IgD-negative memory B cell (primary cell): ENCODE measurements around the gene SNX22. TPM values are rescaled to one million over a fixed set of nuclear protein-coding genes. Genes with fewer than 3 reads are reported as not detected.

ENCODE experiments used
- H3K27ac Mint-ChIP-seq, 3 donors: one replicate each; pipeline ENCODE4 v1.8.0; 2020 to 2022; ENCODE audit warnings: mild to moderate bottlenecking in 3 of 3, mixed read lengths in 3 of 3, moderate library complexity in 1 of 3
- H3K27me3 Mint-ChIP-seq: one replicate; pipeline ENCODE4 v1.8.0; 2021; ENCODE audit warnings: mixed read lengths
- H3K36me3 Mint-ChIP-seq: one replicate; pipeline ENCODE4 v1.8.0; 2020; ENCODE audit warnings: mild to moderate bottlenecking, mixed read lengths
- H3K4me1 Mint-ChIP-seq, 3 donors: one replicate each; pipeline ENCODE4 v1.8.0; 2020 to 2022; ENCODE audit warnings: mixed read lengths in 3 of 3, mild to moderate bottlenecking in 1 of 3
- H3K4me3 Mint-ChIP-seq, 4 donors: one replicate each; pipeline ENCODE4 v1.8.0; 2020 to 2022; ENCODE audit warnings: mild to moderate bottlenecking in 4 of 4, mixed read lengths in 4 of 4, moderate library complexity in 3 of 4
- H3K9me3 Mint-ChIP-seq, 3 donors: one replicate each; pipeline ENCODE4 v1.8.0; 2020 to 2021; ENCODE audit warnings: mixed read lengths in 3 of 3, mild to moderate bottlenecking in 1 of 3
- polyA plus RNA-seq: library from polyadenylated mRNA; unstranded; fragments of 300-500 nt; fragmentation: Illumina TruSeq; gene quantifications from one replicate; pipeline ENCODE4 v1.2.3, GENCODE V29; 2021

SNX22 gene
- polyA plus RNA-seq, 1 donor from 2014 or later: 55.3 TPM

DNA sequence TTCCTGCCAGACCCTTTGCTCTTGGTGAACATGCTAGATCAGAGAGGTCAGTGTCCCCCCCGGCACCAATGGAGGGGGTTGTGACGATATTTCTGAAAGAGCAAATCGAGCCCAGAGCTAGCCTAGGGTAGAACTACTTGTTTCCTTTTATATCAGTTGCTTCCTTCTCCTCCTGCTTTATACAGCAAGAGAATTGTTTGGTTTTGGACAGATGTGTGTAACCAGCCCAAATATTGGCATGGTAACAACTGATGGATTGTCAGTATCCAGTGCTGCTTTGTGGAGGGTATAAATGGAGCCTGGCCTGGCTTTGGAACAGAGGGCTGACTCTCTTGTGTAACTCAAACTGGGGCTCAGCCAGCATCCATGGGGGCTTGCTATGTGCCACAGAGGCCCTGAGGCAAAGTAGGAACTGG, 28.6 kb upstream of the SNX22 start:
- peaks cover 2% of the 10 kb centered on the region for H3K36me3 Mint-ChIP-seq
- peaks cover 0 to 1% (median 0%) of the 10 kb centered on the region in 3 donors for H3K4me1 Mint-ChIP-seq
- no peaks in the 10 kb centered on the region for H3K27me3 Mint-ChIP-seq
- no peaks in the 10 kb centered on the region for H3K9me3 Mint-ChIP-seq
- H3K27ac Mint-ChIP-seq: no peak overlapping the region
- H3K4me3 Mint-ChIP-seq: no peak overlapping the region

DNA sequence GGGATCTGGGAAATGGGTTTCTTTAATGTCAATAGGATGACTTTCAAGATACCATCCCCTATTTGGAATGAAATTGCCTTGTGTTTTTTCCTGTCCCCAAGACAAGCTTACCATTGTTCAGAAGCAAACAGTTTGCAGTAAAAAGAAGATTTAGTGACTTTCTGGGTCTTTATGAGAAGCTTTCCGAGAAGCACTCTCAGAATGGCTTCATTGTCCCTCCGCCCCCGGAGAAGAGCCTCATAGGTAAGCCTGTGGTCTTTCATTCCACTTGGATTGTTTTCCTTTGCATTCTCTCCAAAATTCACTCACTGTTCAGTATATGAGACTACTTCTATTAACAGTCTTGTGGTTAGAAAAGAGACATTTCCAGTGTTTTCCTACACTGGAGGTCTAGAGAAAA, 25.6 kb upstream of the SNX22 start:
- Mint-ChIP-seq H3K36me3 (peaks cover 2% of the 10 kb centered on the region), H3K4me1 (peaks cover 0 to 1% (median 0%) of the 10 kb centered on the region in 3 donors), H3K4me3 (no peak overlapping the region), H3K27ac (no peak overlapping the region), H3K9me3 (no peaks in the 10 kb centered on the region), H3K27me3 (no peaks in the 10 kb centered on the region)

DNA sequence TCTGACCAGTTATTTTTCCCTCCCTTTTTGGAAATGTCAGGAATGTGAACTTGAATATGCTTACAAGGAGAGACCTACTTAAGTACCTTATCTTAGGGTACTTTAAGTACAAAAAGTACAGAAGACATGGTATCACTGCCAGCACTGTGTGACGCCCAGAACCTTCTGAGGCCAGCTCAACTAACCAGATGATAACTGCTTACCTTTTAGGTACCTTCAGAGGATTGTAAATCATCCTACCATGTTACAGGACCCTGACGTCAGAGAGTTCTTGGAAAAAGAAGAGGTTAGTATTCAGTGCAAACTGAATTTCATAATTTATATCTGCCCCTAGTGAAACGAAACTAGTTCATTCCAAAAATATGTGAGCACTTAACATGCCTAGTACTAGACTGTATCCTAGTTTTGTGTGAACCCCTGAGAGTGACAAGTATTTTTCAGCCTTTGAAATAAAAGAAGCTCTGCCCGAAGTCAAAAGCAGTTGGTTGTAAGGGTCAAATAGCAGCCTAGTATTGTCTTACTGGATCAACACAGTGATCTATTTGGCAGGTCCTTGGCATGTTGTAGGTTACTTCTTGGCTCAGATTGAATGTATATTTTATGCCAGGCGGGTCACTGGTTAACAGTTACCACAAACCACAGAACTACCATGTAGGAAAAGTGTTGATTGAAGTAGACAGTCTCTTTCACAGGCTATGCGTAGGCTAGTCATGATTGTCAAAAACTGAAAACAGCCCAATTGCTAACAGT, 23.8 kb upstream of the SNX22 start:
- Mint-ChIP-seq H3K9me3 (no peaks in the 10 kb centered on the region), H3K27ac (peak overlapping the region in 1 of 3 donors; percentile 74), H3K4me3 (no peak overlapping the region), H3K27me3 (no peaks in the 10 kb centered on the region), H3K36me3 (peaks cover 2% of the 10 kb centered on the region), H3K4me1 (no peaks in the 10 kb centered on the region)

DNA sequence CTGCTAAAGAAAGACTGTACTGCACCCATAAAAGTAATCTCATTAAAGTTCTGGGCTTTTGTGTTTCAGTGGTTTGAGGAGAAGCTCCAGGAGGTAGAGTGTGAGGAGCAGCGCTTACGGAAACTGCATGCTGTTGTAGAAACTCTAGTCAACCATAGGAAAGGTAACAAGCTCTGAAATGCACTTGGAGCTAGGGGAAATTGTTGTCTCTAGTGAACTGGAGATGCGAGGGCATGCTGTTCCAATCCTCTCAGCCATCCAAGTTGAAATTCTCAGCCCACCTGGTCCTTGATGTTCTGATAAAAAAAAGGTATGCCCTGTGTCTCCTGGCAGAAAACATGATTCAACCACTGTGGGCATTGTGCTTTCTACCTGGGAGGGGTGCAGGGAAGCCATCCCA, 21.4 kb upstream of the SNX22 start:
- H3K4me3 Mint-ChIP-seq: no peak overlapping the region
- H3K36me3 Mint-ChIP-seq: peaks cover 3% of the 10 kb centered on the region
- H3K27me3 Mint-ChIP-seq: no peaks in the 10 kb centered on the region
- H3K4me1 Mint-ChIP-seq: no peaks in the 10 kb centered on the region
- H3K9me3 Mint-ChIP-seq: no peaks in the 10 kb centered on the region
- no peak overlapping the region for H3K27ac Mint-ChIP-seq

DNA sequence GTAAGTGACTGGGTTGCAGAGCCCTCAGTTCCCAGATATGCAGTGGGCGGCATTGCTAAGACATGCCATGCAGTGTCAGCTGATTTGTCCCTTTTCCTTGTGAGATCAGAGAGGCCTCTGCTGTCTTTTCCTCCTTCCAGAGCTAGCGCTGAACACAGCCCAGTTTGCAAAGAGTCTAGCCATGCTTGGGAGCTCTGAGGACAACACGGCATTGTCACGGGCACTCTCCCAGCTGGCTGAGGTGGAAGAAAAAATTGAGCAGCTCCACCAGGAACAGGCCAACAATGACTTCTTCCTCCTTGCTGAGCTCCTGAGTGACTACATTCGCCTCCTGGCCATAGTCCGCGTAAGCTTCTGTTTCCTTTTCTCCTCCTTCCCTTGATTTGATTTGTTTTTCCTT, 20.0 kb upstream of the SNX22 start:
- H3K4me1 Mint-ChIP-seq: peaks cover 0 to 2% (median 2%) of the 10 kb centered on the region in 3 donors
- H3K36me3 Mint-ChIP-seq: peaks cover 3% of the 10 kb centered on the region
- H3K27ac Mint-ChIP-seq: peak overlapping the region in 1 of 3 donors; percentile 17
- H3K9me3 Mint-ChIP-seq: no peaks in the 10 kb centered on the region
- H3K27me3 Mint-ChIP-seq: no peaks in the 10 kb centered on the region
- H3K4me3 Mint-ChIP-seq: no peak overlapping the region

DNA sequence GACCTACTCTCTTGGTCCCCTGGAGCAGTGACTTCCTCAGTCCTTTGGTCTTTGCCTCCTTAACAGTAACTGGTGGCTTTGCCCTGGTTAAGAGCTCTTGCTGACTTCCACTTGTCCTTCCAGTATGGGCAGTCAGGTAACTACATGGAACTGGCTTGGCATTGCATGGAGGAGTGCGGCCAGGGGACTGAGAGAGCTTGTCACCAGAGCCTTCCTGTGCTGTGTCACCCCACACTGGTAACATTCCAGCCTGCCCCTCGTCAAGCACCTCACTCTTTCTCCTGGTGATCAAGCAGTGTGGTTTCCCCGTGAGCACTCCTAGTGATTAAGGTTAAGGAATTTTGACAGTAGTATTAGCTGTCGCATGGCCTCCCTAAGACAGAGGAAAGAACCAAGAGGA, 19.3 kb upstream of the SNX22 start:
- Mint-ChIP-seq H3K9me3 (no peaks in the 10 kb centered on the region), H3K27me3 (no peaks in the 10 kb centered on the region), H3K4me1 (peaks cover 4 to 8% (median 5%) of the 10 kb centered on the region in 3 donors), H3K36me3 (peaks cover 3% of the 10 kb centered on the region), H3K4me3 (no peak overlapping the region), H3K27ac (peak overlapping the region in 1 of 3 donors; percentile 59)

DNA sequence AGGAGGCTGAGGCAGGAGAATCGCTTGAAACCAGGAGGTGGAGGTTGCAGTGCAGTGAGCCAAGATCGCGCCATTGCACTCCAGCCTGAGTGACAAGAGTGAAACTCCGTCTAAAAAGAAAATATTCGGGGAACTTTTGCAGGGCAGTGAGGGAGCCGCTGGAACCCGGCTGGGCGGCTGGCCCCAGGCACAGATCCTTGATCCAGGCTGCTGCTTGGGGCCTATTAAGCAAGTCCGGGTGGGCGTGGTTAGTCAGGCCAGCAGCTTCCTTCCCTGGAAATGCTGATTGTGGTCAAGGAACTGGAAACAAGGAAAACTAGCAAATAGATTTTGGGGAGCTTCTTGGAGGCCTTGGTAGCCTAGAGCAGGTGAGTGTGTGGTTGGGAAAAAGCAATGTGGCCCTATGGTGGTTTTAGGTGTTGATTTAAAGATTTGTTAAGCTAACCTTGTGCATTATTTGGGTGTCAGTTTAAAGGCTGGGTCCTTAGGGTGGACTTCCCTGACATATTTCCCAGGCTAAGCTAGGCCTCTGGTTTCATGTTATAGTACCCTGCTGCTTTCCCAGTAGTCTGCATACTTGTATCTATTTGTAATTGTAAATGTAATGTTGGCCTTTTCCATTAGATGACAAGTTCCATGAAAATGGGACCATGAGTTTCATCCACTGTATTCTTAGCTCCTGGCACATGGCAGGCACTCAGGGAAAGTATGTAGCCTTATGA, 17.7 kb upstream of the SNX22 start:
- no peaks in the 10 kb centered on the region for H3K9me3 Mint-ChIP-seq
- H3K27ac Mint-ChIP-seq: peak overlapping the region in 1 of 3 donors; percentile 74
- peaks cover 9 to 15% (median 12%) of the 10 kb centered on the region in 3 donors for H3K4me1 Mint-ChIP-seq
- peaks cover 1% of the 10 kb centered on the region for H3K36me3 Mint-ChIP-seq
- H3K4me3 Mint-ChIP-seq: no peak overlapping the region
- H3K27me3 Mint-ChIP-seq: no peaks in the 10 kb centered on the region

DNA sequence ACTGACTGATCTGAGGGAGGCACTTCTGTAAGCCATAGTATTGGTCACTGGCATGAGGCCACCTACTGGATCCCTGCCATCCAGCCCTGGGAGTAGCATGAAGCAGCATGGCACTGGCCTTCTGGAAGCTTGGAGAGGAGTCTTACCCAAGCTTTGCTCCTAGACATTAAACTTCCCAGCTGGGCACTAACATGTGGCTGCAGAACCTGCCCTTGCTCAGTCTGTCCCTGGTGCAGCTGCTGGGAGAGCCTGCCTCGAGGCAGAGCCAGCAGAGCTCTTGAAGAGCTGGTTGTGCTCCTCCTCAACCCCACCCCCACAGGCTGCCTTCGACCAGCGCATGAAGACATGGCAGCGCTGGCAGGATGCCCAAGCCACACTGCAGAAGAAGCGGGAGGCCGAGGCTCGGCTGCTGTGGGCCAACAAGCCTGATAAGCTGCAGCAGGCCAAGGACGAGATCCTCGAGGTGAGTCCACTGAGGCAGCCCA, 17.1 kb upstream of the SNX22 start:
- H3K4me3 Mint-ChIP-seq: no peak overlapping the region
- peaks cover 1% of the 10 kb centered on the region for H3K36me3 Mint-ChIP-seq
- H3K9me3 Mint-ChIP-seq: no peaks in the 10 kb centered on the region
- no peak overlapping the region for H3K27ac Mint-ChIP-seq
- H3K4me1 Mint-ChIP-seq: peaks cover 9 to 15% (median 12%) of the 10 kb centered on the region in 3 donors
- no peaks in the 10 kb centered on the region for H3K27me3 Mint-ChIP-seq

DNA sequence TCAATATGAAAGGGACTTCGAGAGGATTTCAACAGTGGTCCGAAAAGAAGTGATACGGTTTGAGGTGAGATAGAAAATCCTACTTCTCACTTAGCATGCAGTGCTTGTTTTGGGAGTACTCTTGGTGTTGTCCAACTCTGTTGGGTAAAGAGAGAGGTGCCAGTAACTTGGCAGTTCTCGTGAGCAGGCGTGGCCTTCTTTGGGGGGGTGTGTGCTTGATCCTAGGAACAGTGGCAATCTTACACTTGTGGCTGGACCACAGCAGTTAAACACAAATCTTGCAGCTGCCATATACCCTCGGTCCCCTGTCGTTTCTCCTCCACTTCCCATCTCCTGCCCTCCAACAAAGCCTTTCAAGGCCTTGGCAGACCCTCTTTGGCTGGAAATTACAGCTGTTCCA, 15.2 kb upstream of the SNX22 start:
- peak overlapping the region in 2 of 3 donors; percentile 2 to 85 for H3K27ac Mint-ChIP-seq
- peaks cover 9 to 15% (median 12%) of the 10 kb centered on the region in 3 donors for H3K4me1 Mint-ChIP-seq
- H3K4me3 Mint-ChIP-seq: no peak overlapping the region
- no peaks in the 10 kb centered on the region for H3K27me3 Mint-ChIP-seq
- peaks cover 1% of the 10 kb centered on the region for H3K36me3 Mint-ChIP-seq
- no peaks in the 10 kb centered on the region for H3K9me3 Mint-ChIP-seq

DNA sequence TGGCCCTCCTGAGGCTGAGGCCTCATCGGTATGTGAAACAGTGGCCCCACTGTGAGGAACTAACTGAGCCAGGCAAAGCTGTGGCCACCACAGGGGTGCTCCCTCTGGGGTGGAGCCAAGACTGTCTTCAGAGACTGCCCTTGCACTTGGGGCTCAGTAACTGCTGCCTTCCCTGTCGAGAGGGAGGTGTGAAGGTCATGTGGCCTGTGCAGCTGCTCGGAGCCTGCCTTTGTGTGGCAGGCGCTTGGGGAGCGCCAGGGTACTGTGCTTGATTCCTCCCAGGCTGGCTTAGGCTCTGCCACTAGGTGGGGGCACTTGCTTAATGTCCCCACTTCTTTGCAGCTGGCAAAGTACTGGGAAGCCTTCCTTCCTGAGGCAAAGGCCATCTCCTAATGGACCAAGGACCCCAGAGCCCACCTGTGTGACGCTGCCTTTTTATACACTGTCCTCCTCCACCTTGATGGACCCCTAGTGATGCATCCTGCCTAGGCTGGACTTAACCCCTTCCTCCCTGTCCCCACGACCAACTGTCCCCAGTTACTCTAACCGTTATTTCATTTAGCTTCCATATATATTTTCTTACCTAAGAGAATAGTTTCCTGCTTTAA, 14.2 kb upstream of the SNX22 start:
- Mint-ChIP-seq H3K4me3 (no peak overlapping the region), H3K36me3 (peaks cover 1% of the 10 kb centered on the region), H3K27ac (peak overlapping the region in 2 of 3 donors; percentile 2 to 71), H3K9me3 (no peaks in the 10 kb centered on the region), H3K27me3 (no peaks in the 10 kb centered on the region), H3K4me1 (peaks cover 9 to 19% (median 12%) of the 10 kb centered on the region in 3 donors)

DNA sequence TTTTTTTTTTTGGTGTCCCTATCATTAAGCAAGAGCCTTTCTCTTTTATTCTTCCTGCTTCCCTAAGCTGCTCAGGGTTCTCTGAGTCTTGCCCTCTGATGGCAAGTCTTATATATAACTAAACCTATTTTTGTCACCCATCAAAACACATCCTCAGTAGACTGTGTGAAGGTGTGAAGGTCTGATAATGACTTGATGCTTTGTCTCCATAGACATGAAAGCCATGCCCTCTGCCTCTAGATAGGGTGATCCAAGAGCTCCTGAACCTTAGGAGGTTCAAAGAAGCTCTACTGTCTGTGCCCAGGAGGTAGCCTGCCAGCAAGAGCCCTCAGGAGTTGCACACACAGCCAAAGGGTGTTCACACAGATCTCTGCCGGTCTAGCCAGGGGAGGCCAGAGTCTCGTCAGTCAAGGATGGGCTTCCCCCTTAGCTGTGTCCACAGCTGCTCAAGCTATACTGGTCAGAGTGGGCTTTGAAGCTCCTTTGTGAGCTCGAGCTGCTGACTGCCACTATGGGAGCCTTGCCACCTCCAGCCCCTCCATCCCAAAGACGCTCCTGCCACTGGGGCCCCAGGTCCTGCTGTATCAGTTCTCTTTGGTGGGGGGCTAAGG, 13.1 kb upstream of the SNX22 start:
- Mint-ChIP-seq H3K27ac (peak overlapping the region in 2 of 3 donors; percentile 17 to 23), H3K4me3 (no peak overlapping the region), H3K9me3 (no peaks in the 10 kb centered on the region), H3K27me3 (no peaks in the 10 kb centered on the region), H3K4me1 (peaks cover 9 to 20% (median 15%) of the 10 kb centered on the region in 3 donors), H3K36me3 (no peaks in the 10 kb centered on the region)

DNA sequence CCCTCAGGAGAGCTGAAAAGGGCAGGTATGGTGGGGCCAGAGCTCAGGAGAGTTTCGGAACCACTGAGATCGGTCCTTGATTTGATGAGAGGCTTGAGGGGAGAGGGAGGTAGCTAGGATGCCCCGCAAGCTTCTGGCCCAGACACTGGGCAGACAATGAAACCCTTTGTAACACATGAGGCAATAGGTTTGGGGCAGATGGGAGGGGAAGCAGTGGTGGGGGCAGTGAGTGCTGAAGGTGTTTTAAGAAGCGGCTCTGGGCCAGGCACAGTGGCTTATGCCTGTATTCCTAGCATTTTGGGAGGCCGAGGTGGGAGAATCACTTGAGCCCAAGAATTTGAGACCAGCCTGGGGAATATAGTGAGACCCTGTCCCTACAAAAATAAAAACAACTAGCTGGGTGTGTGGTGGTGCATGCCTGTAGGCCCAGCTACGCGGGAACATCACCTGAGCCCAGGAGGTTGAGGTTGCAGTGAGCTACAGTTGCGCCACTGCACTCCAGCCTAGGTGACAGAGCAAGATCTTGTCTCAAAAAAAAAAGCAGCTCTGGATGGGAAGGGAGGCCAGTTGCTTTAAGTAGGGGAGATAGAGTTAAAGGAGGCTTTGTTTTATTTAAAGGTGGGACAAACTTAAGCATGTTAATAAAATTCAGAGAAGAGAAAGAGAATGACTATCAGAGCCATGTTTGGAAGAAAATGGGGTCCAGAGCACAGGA, 9.6 kb upstream of the SNX22 start:
- no peaks in the 10 kb centered on the region for H3K36me3 Mint-ChIP-seq

DNA sequence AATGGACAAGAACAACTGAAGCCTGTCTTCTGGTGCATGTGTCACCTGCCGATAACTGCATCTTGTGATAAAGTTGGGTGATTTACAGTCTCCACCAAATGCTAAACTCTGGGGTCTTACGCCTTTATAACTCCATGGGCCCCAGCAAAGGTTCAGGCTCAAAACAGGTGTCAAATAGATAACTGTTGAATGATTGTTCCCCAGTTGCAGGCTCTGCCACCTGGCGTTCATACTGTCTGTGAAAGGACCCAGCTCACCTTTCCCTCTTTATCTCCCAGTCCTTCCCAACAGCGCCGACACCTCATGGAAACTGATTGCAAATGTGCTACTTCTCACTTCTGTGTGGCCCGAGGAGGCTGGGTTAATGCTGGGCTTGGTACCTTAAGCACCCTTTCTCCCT, 8.3 kb upstream of the SNX22 start:
- H3K9me3 Mint-ChIP-seq: no peaks in the 10 kb centered on the region
- H3K27ac Mint-ChIP-seq: peak overlapping the region in 2 of 3 donors; percentile 9 to 35
- no peaks in the 10 kb centered on the region for H3K27me3 Mint-ChIP-seq
- no peak overlapping the region for H3K4me3 Mint-ChIP-seq
- H3K4me1 Mint-ChIP-seq: peaks cover 11 to 23% (median 17%) of the 10 kb centered on the region in 3 donors
- no peaks in the 10 kb centered on the region for H3K36me3 Mint-ChIP-seq

More for the DNA sequence above, 9.6 kb upstream of the SNX22 start:
- H3K27ac Mint-ChIP-seq: peak overlapping the region in 2 of 3 donors; percentile 31 to 67
- peak overlapping the region in 1 of 4 donors; percentile 10 for H3K4me3 Mint-ChIP-seq
- no peaks in the 10 kb centered on the region for H3K27me3 Mint-ChIP-seq
- H3K4me1 Mint-ChIP-seq: peaks cover 17 to 35% (median 24%) of the 10 kb centered on the region in 3 donors
- no peaks in the 10 kb centered on the region for H3K9me3 Mint-ChIP-seq

DNA sequence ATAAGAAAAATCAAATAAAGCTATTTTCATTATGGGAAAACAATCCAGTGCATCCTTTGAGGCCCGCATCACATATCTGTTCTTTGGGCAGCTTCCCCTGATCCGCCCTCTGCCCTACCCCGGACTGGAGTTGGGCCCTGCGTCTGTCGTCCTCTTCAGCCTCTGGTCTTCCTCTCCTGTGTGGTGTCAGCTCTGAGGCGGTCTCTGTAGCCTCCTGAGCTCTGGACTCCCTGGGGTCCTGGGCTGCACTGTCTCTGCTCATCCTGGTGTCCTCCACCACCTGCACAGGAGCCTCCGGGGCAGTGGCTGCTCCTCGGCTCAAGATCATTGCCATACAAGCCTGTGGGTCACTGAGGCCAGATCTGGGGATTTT, 7.4 kb upstream of the SNX22 start:
- peak overlapping the region; percentile 36 to 91 (median 64) for H3K4me3 Mint-ChIP-seq
- no peaks in the 10 kb centered on the region for H3K27me3 Mint-ChIP-seq
- H3K27ac Mint-ChIP-seq: peak overlapping the region; percentile 84 to 96 (median 90)
- peaks cover 11 to 22% (median 17%) of the 10 kb centered on the region in 3 donors for H3K4me1 Mint-ChIP-seq
- H3K36me3 Mint-ChIP-seq: no peaks in the 10 kb centered on the region
- H3K9me3 Mint-ChIP-seq: no peaks in the 10 kb centered on the region
